Uterus (tissue), 2 donors: ENCODE data around the gene TBC1D5.

Source experiments
- CTCF ChIP-seq, 4 experiments: fragments of 200-600 bp in 2 of 4; fragments of 450-650 bp in 2 of 4; sonication (generic) in 2 of 4; IDR thresholded peaks; one replicate each; pipeline ENCODE4 v1.5.1; 2016 to 2019; ENCODE audit warnings: antibody characterized with exemption in 4 of 4, mild to moderate bottlenecking in 2 of 4, moderate library complexity in 1 of 4
- POLR2A ChIP-seq, 2 donors: fragments of 450-650 bp; IDR thresholded peaks; one replicate each; pipeline ENCODE4 v1.6.1; 2016; ENCODE audit warnings: antibody characterized with exemption in 2 of 2, mild to moderate bottlenecking in 1 of 2, moderate library complexity in 1 of 2

- no peak for TF ChIP-seq POLR2A (IDR thresholded peaks at IDR 0.05)
- no peak for TF ChIP-seq CTCF (IDR thresholded peaks at IDR 0.05)
Observed at GRCh38 chr3:17550624-17551023, 191.8 kb downstream of the TBC1D5 start.
